Natural killer cell treated with Interleukin-12 subunit alpha and Interleukin-12 subunit beta and Interleukin-15 and Interleukin-18, amount 100 ng/mL, for 72 hours (primary cell): ENCODE measurements around the gene SLIT3. TPM values are rescaled to one million over a fixed set of nuclear protein-coding genes. Genes with fewer than 3 reads are reported as not detected.

Source experiments
- ATAC-seq, 2 donors: fragments of 150-1000 bp; cut with Tn5 transposase in 1 of 2; sonication (Bioruptor Pico), chemical (Tn5 transposase) in 1 of 2; 2 replicates each; pipeline ENCODE4 v1.10.0; 2021
- DNase-seq: peaks from one replicate; pipeline ENCODE4 v3.0.0; 2022; ENCODE audit warnings: low spot score
- H3K27ac Mint-ChIP-seq, 2 donors: 1 replicate in 1 of 2; 2 replicates in 1 of 2; pipeline ENCODE4 v1.8.0; 2022; ENCODE audit warnings: mixed read lengths in 2 of 2, mild to moderate bottlenecking in 1 of 2, moderate library complexity in 1 of 2
- H3K27me3 Mint-ChIP-seq, 2 donors: 1 replicate in 1 of 2; 2 replicates in 1 of 2; pipeline ENCODE4 v1.8.0; 2022; ENCODE audit warnings: mixed read lengths in 2 of 2
- H3K36me3 Mint-ChIP-seq: one replicate; pipeline ENCODE4 v1.8.0; 2022; ENCODE audit warnings: mixed read lengths
- H3K4me1 Mint-ChIP-seq, 2 donors: 1 replicate in 1 of 2; 2 replicates in 1 of 2; pipeline ENCODE4 v1.8.0; 2022; ENCODE audit warnings: low read depth in 2 of 2, mixed read lengths in 2 of 2, mild to moderate bottlenecking in 1 of 2
- H3K4me3 Mint-ChIP-seq: one replicate; pipeline ENCODE4 v1.8.0; 2022; ENCODE audit warnings: mixed read lengths
- H3K9me3 Mint-ChIP-seq: 2 replicates; pipeline ENCODE4 v1.8.0; 2022; ENCODE audit warnings: mixed read lengths
- total RNA-seq, 2 donors: library from RNA; stranded (reverse); gene quantifications; one replicate each; pipeline ENCODE4 v1.2.3, GENCODE V29; 2022

SLIT3 gene
- total RNA-seq, 2 donors from 2014 or later = 0.14 TPM; not detected in 1

- Mint-ChIP-seq H3K27me3 (peaks cover 3 to 7% of the 10 kb centered on the region in 2 donors), H3K36me3 (no peaks in the 10 kb centered on the region), H3K27ac (no peak overlapping the region), H3K9me3 (no peaks in the 10 kb centered on the region), H3K4me3 (no peak overlapping the region), H3K4me1 (no peaks in the 10 kb centered on the region)
- DNase-seq (no peak), ATAC-seq (no peak)
Measured at GRCh38 chr5:168668078-168668477, 632.9 kb downstream of the SLIT3 start.

- DNase-seq = no peak
- Mint-ChIP-seq H3K36me3 (no peaks in the 10 kb centered on the region), H3K27ac (no peak overlapping the region), H3K4me1 (no peaks in the 10 kb centered on the region), H3K9me3 (no peaks in the 10 kb centered on the region), H3K4me3 (no peak overlapping the region), H3K27me3 (peaks cover 7% of the 10 kb centered on the region in 2 donors)
- ATAC-seq = no peak
Measured at GRCh38 chr5:168667301-168667840, 633.6 kb downstream of the SLIT3 start.

DNA sequence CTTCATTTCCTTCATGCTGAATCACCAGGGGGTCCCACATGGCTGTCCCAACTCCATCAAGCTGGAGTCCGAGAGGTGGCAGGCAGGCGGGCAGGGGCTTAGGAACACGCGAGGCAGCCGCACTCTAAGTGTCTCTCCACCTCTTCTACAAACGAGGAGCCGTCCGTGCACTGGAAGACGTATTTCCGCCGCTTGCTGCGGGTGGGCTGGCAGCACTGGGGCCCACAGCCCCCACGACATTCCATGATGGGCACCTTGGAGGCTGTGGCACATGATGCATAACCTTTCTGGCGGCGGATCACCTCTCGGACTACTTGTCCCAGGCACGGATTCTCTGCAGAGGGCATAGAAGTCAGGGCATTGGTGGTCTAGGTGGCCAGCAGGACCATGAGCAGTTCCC is 634.6 kb downstream of the SLIT3 start:
- no peak for DNase-seq
- no peak for ATAC-seq

DNA sequence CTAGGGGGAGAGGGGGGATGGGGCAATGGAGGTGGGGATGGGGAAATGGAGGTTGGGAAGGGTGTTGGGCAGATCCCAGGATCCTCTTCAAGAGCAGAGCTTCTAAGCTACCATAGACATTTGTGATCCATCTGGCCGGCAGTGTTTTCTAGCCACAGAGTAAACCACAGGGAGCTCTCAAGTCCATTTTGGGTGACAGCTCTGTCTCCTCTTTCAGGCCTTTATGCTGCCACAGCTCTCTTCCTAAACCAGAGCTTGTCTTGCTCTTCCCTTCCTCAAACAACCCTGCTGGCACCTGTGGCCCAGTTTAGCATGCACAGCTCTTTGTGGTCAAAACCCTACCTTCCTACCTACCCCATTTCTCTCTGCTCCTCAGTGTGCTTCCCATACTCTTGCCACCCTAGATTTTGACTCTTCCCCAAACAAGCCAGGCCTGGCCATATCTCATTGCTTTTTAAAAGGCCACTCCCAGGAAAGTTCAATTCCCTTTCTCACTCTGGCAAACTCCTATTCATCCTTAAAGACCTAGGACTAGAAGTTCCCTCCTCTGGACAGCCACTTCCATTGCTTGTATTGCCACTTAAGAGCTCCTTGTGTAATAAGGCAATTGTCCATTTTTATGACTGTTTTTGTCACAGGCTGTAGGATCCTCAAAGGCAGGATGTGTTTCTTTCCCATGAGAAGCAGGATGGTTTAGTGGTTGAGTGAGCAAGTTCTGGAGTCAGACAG is 637.5 kb downstream of the SLIT3 start:
- H3K9me3 Mint-ChIP-seq = no peaks in the 10 kb centered on the region
- no peak overlapping the region for H3K4me3 Mint-ChIP-seq
- no peak overlapping the region for H3K27ac Mint-ChIP-seq
- DNase-seq = no peak
- no peak for ATAC-seq
- H3K27me3 Mint-ChIP-seq = peaks cover 7 to 9% of the 10 kb centered on the region in 2 donors
- no peaks in the 10 kb centered on the region for H3K4me1 Mint-ChIP-seq
- H3K36me3 Mint-ChIP-seq = no peaks in the 10 kb centered on the region

More for the DNA sequence above, 634.6 kb downstream of the SLIT3 start:
- Mint-ChIP-seq H3K27ac (no peak overlapping the region), H3K4me3 (no peak overlapping the region), H3K4me1 (no peaks in the 10 kb centered on the region), H3K36me3 (no peaks in the 10 kb centered on the region), H3K9me3 (no peaks in the 10 kb centered on the region), H3K27me3 (peaks cover 7% of the 10 kb centered on the region in 2 donors)

- Mint-ChIP-seq H3K9me3 (no peaks in the 10 kb centered on the region), H3K27me3 (peaks cover 9% of the 10 kb centered on the region in 2 donors), H3K27ac (no peak overlapping the region), H3K4me3 (no peak overlapping the region), H3K36me3 (no peaks in the 10 kb centered on the region), H3K4me1 (no peaks in the 10 kb centered on the region)
- DNase-seq (no peak), ATAC-seq (no peak)
Measured at GRCh38 chr5:168661593-168662485, 639.1 kb downstream of the SLIT3 start.

GRCh38 chr5:168660691-168661090 is 640.2 kb downstream of the SLIT3 start:
- Mint-ChIP-seq H3K36me3 (no peaks in the 10 kb centered on the region), H3K27me3 (peaks cover 9 to 12% of the 10 kb centered on the region in 2 donors), H3K4me1 (no peaks in the 10 kb centered on the region), H3K9me3 (no peaks in the 10 kb centered on the region), H3K4me3 (no peak overlapping the region), H3K27ac (no peak overlapping the region)
- DNase-seq (no peak), ATAC-seq (no peak)

DNA sequence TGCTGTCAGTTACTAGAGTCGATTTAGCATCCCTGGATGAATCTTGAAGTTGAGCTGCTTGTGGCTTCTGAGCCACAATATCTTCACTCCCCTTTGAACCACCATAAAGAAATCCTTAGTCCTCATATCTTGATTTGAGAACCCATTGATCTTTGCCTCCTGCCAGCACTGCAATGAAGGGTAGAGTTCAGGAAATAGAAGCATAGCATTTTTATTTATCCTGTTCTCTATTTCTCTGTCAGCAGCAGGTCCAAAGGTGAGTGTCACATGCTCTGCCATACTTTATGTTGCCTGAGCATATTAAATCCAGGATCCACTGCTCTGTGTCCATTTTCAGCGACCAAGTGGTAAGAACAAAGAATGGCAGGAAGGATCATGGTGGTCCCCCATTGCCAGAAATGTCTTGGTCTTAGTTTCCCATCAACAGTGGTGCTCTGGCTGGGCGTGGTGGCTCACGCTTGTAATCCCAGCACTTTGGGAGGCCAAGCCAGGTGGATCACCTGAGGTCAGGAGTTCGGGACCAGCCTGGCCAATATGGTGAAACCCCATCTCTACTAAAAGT is 641.6 kb downstream of the SLIT3 start:
- no peaks in the 10 kb centered on the region for H3K36me3 Mint-ChIP-seq
- DNase-seq (no peak), ATAC-seq (no peak)
- H3K4me3 Mint-ChIP-seq = no peak overlapping the region
- H3K4me1 Mint-ChIP-seq = no peaks in the 10 kb centered on the region
- no peak overlapping the region for H3K27ac Mint-ChIP-seq
- peaks cover 10 to 12% of the 10 kb centered on the region in 2 donors for H3K27me3 Mint-ChIP-seq
- no peaks in the 10 kb centered on the region for H3K9me3 Mint-ChIP-seq

GRCh38 chr5:168658394-168658793 is 642.5 kb downstream of the SLIT3 start:
- no peaks in the 10 kb centered on the region for H3K9me3 Mint-ChIP-seq

DNA sequence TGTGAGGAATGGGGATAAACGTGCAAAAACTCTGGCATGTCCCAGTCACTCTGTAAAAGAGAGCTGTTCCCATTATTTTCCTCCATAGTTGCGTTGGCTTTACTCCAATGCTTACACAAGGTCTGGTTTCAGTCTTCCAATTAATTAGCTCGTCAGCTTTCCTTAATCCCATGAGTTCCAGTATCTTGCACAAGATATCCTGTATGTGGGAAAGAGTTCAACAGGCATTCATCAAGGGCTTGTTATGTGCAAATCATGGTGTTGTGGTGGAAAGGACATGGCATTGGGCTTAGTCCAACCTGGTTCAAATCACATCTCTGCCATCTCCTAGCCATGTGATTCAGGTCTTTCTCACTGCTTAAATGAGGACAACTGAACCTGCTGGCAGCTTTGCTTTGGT is 644.3 kb downstream of the SLIT3 start:
- Mint-ChIP-seq H3K27ac (no peak overlapping the region), H3K9me3 (no peaks in the 10 kb centered on the region), H3K27me3 (peaks cover 4 to 6% of the 10 kb centered on the region in 2 donors), H3K4me1 (no peaks in the 10 kb centered on the region), H3K4me3 (no peak overlapping the region), H3K36me3 (no peaks in the 10 kb centered on the region)
- ATAC-seq (no peak), DNase-seq (no peak)

More at GRCh38 chr5:168658394-168658793, 642.5 kb downstream of the SLIT3 start:
- DNase-seq (no peak), ATAC-seq (no peak)
- Mint-ChIP-seq H3K27ac (no peak overlapping the region), H3K4me1 (no peaks in the 10 kb centered on the region), H3K4me3 (no peak overlapping the region), H3K36me3 (no peaks in the 10 kb centered on the region), H3K27me3 (peaks cover 8% of the 10 kb centered on the region in 2 donors)

DNA sequence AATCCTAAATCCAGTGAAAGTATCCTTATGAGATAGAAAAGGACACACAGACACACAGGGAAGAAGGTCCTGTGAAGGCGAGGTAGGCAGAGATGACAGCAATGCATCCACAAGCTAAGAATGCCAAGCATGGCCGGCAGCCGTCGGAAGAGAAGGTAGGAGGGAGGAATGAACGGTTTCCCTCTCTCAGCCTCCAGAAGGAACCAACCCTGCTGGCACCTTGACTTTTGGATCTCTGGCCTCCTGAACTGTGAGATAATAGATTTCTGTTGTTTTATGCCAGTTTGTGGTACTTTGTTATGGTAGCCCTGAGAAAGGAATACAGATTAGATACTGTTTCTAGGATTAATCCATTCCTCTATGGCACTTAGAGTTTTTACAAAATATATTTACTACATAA is 645.6 kb downstream of the SLIT3 start:
- Mint-ChIP-seq H3K36me3 (no peaks in the 10 kb centered on the region), H3K9me3 (no peaks in the 10 kb centered on the region), H3K27me3 (peaks cover 4 to 6% of the 10 kb centered on the region in 2 donors), H3K27ac (no peak overlapping the region), H3K4me3 (no peak overlapping the region), H3K4me1 (no peaks in the 10 kb centered on the region)
- DNase-seq (no peak), ATAC-seq (no peak)

DNA sequence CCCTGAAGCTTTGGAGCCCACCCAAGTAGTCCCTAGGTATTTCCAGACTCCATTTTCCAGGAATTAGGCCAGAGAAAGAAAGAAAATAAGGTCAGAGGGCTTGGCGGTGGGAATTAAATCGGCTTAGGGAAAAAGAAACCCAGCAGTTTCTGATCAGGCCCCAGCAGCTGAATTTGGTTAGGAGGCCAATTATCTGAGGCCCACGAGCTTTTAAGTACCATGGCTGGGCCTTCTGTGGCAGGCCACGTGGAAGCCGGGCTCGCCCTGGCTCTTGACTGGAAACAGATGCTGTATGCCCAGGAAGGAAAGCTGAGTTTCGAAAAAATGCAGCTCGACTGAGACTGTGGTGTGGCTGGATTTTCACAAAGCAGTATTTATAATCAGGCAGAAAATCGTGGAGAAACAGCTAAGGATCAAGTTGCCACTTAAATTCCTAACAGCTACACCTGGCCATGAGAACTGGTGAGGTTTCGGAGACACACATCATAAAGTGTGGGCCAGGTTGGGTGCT is 646.7 kb downstream of the SLIT3 start:
- H3K4me3 Mint-ChIP-seq = no peak overlapping the region
- DNase-seq = no peak
- no peaks in the 10 kb centered on the region for H3K9me3 Mint-ChIP-seq
- H3K27ac Mint-ChIP-seq = no peak overlapping the region
- no peaks in the 10 kb centered on the region for H3K4me1 Mint-ChIP-seq
- ATAC-seq = no peak
- H3K27me3 Mint-ChIP-seq = peaks cover 6 to 8% of the 10 kb centered on the region in 2 donors
- no peaks in the 10 kb centered on the region for H3K36me3 Mint-ChIP-seq

GRCh38 chr5:168653626-168654025 is 647.3 kb downstream of the SLIT3 start:
- no peaks in the 10 kb centered on the region for H3K4me1 Mint-ChIP-seq
- peaks cover 6 to 8% of the 10 kb centered on the region in 2 donors for H3K27me3 Mint-ChIP-seq

DNA sequence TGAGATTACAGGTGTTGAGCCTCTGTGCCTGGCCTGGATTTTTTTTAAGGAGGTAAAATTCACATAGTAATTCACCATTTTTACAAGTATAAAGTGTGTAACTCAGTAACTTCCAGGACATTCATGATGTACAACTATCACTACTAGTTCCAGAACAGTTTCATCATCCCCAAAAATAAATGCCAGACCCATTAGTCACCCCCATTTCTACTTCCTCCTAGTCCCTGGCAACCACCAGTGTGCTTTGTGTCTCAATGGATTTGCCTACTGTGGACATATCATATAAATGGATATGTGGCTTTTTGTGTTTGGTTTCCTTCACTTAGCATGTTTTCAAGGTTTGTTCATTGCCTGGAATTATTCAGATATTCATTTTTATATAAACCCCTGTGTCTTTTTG is 649.3 kb downstream of the SLIT3 start:
- no peaks in the 10 kb centered on the region for H3K4me1 Mint-ChIP-seq
- no peak for DNase-seq
- no peak overlapping the region for H3K27ac Mint-ChIP-seq
- no peak for ATAC-seq
- no peak overlapping the region for H3K4me3 Mint-ChIP-seq
- no peaks in the 10 kb centered on the region for H3K9me3 Mint-ChIP-seq
- no peaks in the 10 kb centered on the region for H3K36me3 Mint-ChIP-seq
- peaks cover 1 to 15% of the 10 kb centered on the region in 2 donors for H3K27me3 Mint-ChIP-seq

More at GRCh38 chr5:168653626-168654025, 647.3 kb downstream of the SLIT3 start:
- no peak for ATAC-seq
- no peaks in the 10 kb centered on the region for H3K36me3 Mint-ChIP-seq
- H3K27ac Mint-ChIP-seq = no peak overlapping the region
- H3K4me3 Mint-ChIP-seq = no peak overlapping the region
- H3K9me3 Mint-ChIP-seq = no peaks in the 10 kb centered on the region
- DNase-seq = no peak
